ENCODE data around the gene PCDHB6. TPM values are rescaled to one million over a fixed set of nuclear protein-coding genes. Genes with fewer than 3 reads are reported as not detected.
"Not testable (repeated sequence)": the region's sequence is repeated elsewhere in the genome, so short reads cannot be mapped to it uniquely, and the experiment has no call there.

Gene PCDHB6
- total RNA-seq, 2 experiments from 2014 or later, result not detected

- H3K4me1 Mint-ChIP-seq (ENCODE audit: low read depth), result no peaks in the 10 kb centered on the region
- H3K27ac Mint-ChIP-seq, result no peak overlapping the region
- H3K4me3 ChIP-seq (ENCODE audit: low read length), result no peak overlapping the region
- H3K4me1 ChIP-seq (ENCODE audit: insufficient read depth, low read length), result no peaks in the 10 kb centered on the region
- no peak overlapping the region for H3K4me3 Mint-ChIP-seq
- intact Hi-C loops (cut with DNase I, micrococcal nuclease), result no loop called here
- no peak for TF ChIP-seq CTCF (IDR thresholded peaks at IDR 0.05)
- no peaks in the 10 kb centered on the region for H3K36me3 ChIP-seq (ENCODE audit: insufficient read depth, low read length)
- H3K9me3 ChIP-seq (ENCODE audit: control insufficient read depth in 1 of 2, insufficient read depth in 1 of 2, low read length in 2 of 2), result peaks cover 12 to 17% of the 10 kb centered on the region in 2 experiments
- CTCF ChIA-PET, result no interaction called here
- H3K36me3 Mint-ChIP-seq (ENCODE audit: low read depth), result no peaks in the 10 kb centered on the region
- no peak for DNase-seq
- POLR2A ChIA-PET, result no interaction called here
- H3K27me3 Mint-ChIP-seq, result peaks cover 51% of the 10 kb centered on the region
- peaks cover 6% of the 10 kb centered on the region for H3K9me3 Mint-ChIP-seq
- peaks cover 11 to 28% of the 10 kb centered on the region in 2 experiments for H3K27me3 ChIP-seq (ENCODE audit: control insufficient read depth in 1 of 2, insufficient read depth in 2 of 2, low read length in 2 of 2)
- no peak for ATAC-seq (ENCODE audit: poor library complexity)
- H3K27ac ChIP-seq (ENCODE audit: low read depth in 1 of 2, low read length in 2 of 2), result no peak overlapping the region
Observed at GRCh38 chr5:141121985-141122384, 27.9 kb upstream of the PCDHB6 start.

GRCh38 chr5:141123396-141124135 is 26.3 kb upstream of the PCDHB6 start:
- H3K4me1 ChIP-seq (ENCODE audit: insufficient read depth, low read length); H3K27ac Mint-ChIP-seq; DNase-seq; H3K4me3 Mint-ChIP-seq; H3K4me1 Mint-ChIP-seq (ENCODE audit: low read depth); H3K36me3 Mint-ChIP-seq (ENCODE audit: low read depth); H3K36me3 ChIP-seq (ENCODE audit: insufficient read depth, low read length); CTCF ChIA-PET; H3K27ac ChIP-seq (ENCODE audit: low read depth in 1 of 2, low read length in 2 of 2); H3K9me3 Mint-ChIP-seq; POLR2A ChIA-PET; ATAC-seq (ENCODE audit: poor library complexity); intact Hi-C loops (cut with DNase I, micrococcal nuclease); H3K4me3 ChIP-seq (ENCODE audit: low read length): not testable (repeated sequence)
- Histone ChIP-seq H3K27me3 (ENCODE audit: control insufficient read depth in 1 of 2, insufficient read depth in 2 of 2, low read length in 2 of 2) (peaks cover 15 to 28% of the 10 kb centered on the region in 2 experiments), H3K9me3 (ENCODE audit: control insufficient read depth in 1 of 2, insufficient read depth in 1 of 2, low read length in 2 of 2) (peaks cover 12 to 13% of the 10 kb centered on the region in 2 experiments)
- H3K27me3 Mint-ChIP-seq, result peaks cover 57% of the 10 kb centered on the region

GRCh38 chr5:141127305-141127704 is 22.6 kb upstream of the PCDHB6 start:
- CTCF ChIA-PET, result no interaction called here
- no peak for TF ChIP-seq CTCF (IDR thresholded peaks at IDR 0.05)

More at GRCh38 chr5:141127305-141127704, 22.6 kb upstream of the PCDHB6 start:
- POLR2A ChIA-PET, result no interaction called here
- Mint-ChIP-seq H3K9me3 (peaks cover 6% of the 10 kb centered on the region), H3K27ac (no peak overlapping the region), H3K4me1 (ENCODE audit: low read depth) (no peaks in the 10 kb centered on the region), H3K4me3 (no peak overlapping the region), H3K36me3 (ENCODE audit: low read depth) (no peaks in the 10 kb centered on the region), H3K27me3 (peaks cover 42% of the 10 kb centered on the region)
- Histone ChIP-seq H3K27me3 (ENCODE audit: control insufficient read depth in 1 of 2, insufficient read depth in 2 of 2, low read length in 2 of 2) (peaks cover 7 to 19% of the 10 kb centered on the region in 2 experiments), H3K4me1 (ENCODE audit: insufficient read depth, low read length) (no peaks in the 10 kb centered on the region), H3K4me3 (ENCODE audit: low read length) (no peak overlapping the region), H3K27ac (ENCODE audit: low read depth in 1 of 2, low read length in 2 of 2) (no peak overlapping the region), H3K36me3 (ENCODE audit: insufficient read depth, low read length) (no peaks in the 10 kb centered on the region), H3K9me3 (ENCODE audit: control insufficient read depth in 1 of 2, insufficient read depth in 1 of 2, low read length in 2 of 2) (peaks cover 7 to 9% of the 10 kb centered on the region in 2 experiments)
- DNase-seq, result no peak
- ATAC-seq (ENCODE audit: poor library complexity), result no peak
- intact Hi-C loops (cut with DNase I, micrococcal nuclease), result no loop called here

Measured in CD4-positive, alpha-beta T cell (primary cell).